Suppressor macrophage treated with lipopolysaccharide for 1 hour (primary cell): ENCODE measurements around the gene COX8A.

Experiments used
- DNase-seq, 3 donors: peaks; one replicate each; pipeline ENCODE4 v3.0.0-alpha.2; 2020 to 2022

Gene COX8A

GRCh38 chr11:64004590-64004984 is 30.2 kb downstream of the COX8A start:
- DNase-seq: no peak

GRCh38 chr11:64005691-64006090 is 31.3 kb downstream of the COX8A start:
- DNase-seq: no peak

DNA sequence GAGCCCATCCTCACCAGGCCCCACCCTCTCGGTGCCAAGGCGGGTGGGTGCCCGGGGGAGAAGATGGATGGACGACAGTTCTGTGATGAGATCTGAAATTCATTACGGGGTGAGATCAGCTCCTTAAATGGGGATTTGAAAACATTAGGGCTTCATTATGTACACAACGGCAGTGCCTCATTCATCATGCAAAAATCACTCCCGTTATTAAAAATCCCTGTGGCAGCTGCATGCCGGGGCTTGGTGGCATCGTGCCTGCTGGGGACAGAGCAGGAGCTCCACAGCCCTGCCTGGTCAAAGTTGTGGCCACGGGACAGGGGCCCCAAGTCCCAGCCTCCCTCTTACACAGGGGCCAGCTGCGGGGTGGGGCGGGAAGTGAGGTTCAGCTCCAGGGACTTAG is 32.0 kb downstream of the COX8A start:
- DNase-seq: no peak

- DNase-seq: peak; percentile 57 to 74 (median 65)
Observed at GRCh38 chr11:64007160-64007628, 32.8 kb downstream of the COX8A start.

DNA sequence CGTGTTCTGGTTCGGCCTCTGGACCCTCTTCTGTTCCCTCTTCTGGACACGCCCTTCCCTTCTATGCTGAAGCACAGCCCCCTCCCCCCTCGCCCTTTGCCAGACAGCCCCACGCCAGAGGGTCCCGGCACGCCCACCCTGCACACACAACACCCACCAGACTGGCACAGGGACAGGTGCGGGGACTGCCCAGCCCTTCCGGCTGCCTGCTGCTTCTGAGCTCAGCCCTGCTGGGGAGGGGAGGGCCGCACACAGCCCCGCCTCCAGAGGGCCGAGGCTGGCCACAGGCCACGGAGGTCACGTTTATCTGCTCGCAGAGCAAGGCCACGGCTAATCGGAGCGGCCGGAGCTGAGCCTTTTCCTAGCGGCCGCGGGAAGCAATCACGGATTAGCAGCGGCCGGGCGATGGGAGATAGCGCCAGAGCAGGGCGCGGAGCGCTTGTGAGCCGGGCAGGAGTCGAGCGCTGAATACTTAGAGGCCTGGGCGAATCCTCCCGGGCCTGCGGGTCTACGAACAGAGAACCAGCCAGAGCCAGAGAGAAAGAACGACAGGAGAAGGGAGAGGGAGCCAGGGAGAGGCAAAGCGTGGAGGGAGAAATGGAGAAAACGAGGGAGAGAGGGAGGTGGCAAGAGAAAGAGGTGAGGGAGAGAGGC is 33.3 kb downstream of the COX8A start:
- DNase-seq: peak; percentile 69 to 85 (median 70)

GRCh38 chr11:64008283-64008913 is 34.0 kb downstream of the COX8A start:
- no peak for DNase-seq

- DNase-seq: no peak
Observed at GRCh38 chr11:64008914-64009633, 34.7 kb downstream of the COX8A start.

DNA sequence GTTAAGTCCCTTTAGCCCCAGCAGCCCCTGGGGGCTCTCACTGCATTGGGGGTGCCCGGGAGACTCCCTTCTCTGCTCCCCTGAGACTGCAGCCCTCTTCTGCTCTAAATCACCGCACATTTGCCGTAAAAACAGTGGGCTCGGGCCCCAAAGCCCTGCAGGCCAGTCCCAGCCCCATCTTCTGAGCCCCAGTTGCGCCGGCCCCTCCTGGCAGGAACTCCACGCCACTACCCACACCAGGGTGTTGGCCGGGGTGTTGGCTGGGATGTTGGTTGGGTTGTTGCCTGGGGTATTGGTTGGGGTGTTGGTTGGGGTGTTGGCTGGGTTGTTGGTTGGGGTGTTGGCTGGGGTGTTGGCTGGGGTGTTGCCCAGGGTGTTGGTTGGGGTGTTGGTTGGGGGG is 35.3 kb downstream of the COX8A start:
- DNase-seq: no peak

DNA sequence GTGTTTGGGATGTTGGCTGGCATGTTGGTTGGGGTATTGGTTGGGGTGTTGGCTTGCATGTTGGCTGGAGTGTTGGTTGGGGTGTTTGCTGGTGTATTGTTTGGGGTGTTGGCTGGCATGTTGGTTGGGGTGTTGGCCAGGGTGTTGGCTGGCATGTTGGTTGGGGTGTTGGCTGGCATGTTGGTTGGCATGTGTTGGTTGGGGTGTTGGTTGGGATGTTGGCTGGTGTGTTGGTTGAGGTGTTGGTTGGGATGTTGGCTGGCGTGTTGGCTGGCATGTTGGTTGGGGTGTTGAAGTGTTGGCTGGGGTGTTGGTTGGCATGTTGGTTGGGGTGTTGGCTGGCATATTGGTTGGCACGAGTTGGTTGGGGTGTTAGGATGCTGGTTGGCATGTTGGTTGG is 36.4 kb downstream of the COX8A start:
- no peak for DNase-seq

GRCh38 chr11:64011371-64011770 is 37.0 kb downstream of the COX8A start:
- no peak for DNase-seq

DNA sequence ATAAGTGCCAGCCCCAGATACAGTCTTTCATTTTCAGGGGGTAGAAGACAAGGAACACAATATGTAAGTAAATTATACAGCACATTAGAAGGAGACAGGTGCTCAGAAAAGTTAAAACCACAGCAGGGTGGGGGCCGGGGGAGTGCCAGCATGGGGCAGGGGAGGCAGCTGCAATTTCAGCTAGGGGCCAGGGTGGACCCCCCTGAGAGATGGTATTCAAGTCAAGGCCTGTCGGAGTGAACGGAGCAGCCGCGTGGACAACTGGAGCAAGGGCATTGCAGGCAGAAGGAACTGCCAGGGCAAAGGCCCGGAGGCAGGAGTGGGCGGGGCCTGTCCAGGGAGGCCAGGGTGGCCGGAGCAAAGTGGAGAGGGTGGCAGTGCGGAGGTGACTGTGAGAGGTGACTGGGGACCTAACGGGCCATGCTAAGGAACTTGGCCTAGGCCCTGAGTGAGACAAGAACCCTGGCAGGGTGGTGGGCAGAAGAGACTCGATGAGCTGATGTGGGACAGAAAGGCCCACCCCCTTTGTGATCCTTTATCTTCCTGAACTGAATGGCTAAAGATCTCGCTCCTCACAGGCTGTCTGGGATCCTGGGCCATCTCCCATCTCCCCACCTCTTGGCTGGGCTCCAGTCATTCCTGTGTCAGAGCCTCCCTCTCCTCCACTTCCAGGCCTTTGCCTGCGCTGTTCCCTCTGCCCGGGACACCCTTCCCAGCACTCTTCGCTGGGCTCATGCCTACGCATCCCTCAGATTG is 38.9 kb downstream of the COX8A start:
- DNase-seq: no peak

- no peak for DNase-seq
Observed at GRCh38 chr11:64014356-64014755, 39.9 kb downstream of the COX8A start.

GRCh38 chr11:64015510-64015909 is 41.1 kb downstream of the COX8A start:
- no peak for DNase-seq

DNA sequence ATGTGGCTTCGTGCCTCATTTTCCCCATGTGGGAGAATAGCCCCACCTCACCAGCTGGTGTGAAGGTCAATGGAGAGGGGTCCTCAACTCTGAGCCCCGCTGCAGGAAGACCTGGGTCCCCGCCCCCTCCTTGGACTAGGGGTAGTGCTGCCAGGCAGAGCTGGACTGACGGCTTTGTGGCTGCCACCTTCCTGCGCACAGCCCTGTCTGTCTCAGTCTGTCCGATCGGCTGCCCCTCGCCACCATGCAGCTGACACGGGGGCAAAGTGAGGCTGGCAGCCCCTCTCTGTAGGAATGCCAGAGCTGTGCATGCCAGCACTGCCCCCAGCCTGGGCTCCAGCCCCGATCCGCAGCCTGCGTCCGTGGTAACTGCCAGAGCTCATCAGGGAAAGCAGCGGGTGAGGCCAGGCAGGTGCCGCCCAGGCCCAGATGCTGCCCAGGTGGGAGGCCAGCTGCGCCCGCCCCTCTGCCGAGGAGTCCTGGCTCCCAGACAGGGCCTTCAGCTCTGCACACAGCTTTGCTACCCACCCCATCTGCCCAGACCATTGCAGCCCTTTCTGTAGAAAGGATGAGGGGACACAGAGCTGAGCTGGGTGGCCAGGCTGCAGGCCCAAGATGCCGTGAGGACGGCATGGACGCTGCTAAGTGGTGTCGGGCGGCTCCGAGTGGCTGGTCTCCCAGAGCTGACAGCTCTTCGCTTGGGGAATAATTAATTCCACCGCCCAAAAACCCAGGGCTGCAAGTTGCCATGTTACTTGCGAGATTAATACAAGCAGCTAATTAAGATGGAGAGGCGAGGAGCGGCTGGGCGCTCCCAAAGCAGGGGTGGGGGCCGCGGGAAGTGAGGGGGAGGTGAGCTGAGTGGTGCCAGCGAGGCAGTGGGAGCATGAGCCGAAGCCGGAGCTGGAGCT is 41.8 kb downstream of the COX8A start:
- DNase-seq: no peak

DNA sequence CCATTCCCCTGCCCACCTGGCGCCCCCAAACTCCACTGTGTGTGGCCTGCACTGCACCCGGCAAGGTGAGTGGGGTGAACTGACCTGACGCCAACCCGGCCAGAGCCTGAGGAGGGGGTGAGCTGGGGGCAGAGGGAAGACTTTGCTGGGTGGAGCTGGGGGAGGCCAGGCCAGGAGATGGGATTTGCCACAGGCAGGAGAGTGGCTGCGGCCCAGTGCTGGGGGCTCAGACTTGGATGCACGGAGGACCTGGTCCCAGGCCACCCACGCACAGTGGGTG is 43.5 kb downstream of the COX8A start:
- no peak for DNase-seq

GRCh38 chr11:64018310-64018709 is 43.9 kb downstream of the COX8A start:
- DNase-seq: no peak

DNA sequence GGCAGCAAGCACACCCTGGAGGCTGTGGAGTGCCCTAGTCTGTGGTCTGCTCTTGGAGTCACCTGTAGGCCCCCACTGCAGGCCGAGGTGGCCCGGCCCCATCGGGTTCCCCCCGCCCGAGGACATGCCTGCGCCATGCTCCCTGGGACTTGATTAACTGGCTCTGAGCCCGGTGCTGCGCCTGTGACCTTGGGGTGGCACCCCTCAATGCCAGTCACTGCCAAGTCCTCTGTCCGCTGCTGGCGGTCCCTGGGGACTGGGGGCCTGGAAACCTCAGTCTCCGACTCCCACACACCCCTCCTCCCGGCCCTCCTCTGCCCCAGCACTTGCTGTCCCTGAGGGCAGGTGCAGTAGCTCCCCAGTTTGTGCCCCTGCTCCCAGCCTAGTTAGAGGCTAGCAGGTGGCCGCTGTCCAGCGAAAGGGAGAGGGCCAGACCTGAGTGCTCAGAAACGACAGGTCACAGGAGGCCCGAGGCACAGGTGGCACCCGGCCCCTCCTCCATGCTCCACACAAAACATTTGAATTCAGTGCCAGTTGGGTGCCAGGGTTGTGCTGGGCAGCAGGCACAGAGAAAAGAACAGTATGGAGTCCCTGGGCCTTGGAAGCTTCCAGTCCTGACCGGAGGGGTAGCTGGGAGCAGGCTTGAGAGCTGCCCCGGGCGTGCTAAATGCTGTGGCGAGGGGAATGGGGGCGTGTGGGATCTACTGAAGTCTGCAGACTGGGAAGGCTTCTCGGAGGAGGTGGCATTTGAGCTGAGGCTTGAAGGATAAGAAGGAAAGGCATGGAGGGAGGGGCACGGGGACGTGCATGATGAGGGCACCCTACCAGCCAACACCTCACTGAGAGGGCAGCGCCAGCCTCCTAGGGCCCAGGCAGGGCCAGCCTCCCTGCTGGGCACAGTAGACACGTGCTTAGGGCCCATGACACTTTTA is 45.0 kb downstream of the COX8A start:
- DNase-seq: no peak

DNA sequence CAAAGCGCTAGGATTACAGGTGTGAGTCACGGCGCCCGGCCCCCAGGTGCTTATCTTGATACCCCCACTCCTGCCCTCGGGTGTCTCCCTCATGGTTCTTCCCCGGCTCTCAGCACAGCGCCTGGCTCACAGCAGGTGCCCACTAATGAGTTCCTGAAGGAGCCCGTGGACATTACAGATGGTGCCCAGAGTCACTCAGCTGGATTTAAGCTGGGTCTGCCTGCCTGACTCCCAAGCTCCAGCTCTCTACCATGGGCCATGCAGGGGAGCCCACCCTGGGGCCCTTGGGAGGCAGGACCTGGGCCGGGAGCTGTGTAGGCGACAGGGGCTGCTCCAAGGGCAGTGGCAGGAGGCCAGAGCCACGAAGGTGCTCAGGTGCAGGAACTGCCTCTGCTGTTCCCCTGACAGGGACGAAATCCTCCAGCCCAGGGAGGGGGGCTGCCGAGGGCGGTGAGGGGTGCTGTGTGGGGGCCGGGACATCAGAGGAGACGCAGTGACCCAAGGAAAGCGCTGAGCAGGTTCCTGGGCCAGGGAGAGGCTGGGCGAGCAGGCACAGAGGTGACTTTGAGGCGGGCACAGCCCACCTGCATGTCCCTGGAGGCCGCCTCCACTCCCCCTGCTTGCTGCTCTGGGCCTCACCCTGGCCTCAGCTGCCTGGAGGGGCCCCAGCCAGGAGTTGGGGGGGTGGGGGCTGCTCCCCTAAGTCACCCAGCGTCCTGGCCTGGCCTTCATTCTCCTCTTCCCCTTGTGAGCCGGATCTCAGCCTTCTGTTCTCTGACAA is 46.7 kb downstream of the COX8A start:
- DNase-seq: no peak

GRCh38 chr11:64021757-64022093 is 47.3 kb downstream of the COX8A start:
- no peak for DNase-seq

GRCh38 chr11:64022125-64022784 is 47.8 kb downstream of the COX8A start:
- DNase-seq: no peak
